Vagina (tissue), 2 donors: Measurements from ENCODE around the gene MRTO4. TPM values are rescaled to one million over a fixed set of nuclear protein-coding genes. Genes with fewer than 3 reads are reported as not detected.
"Not testable (repeated sequence)": the region's sequence is repeated elsewhere in the genome, so short reads cannot be mapped to it uniquely, and the experiment has no call there.

ENCODE experiments used
- DNase-seq, 2 donors: peaks; one replicate each; pipeline ENCODE4 v3.0.0-alpha.2; 2017; ENCODE audit errors: extremely low spot score in 2 of 2
- H3K27ac ChIP-seq: fragments of 200-600 bp; sonication (generic); one replicate; pipeline ENCODE4 v1.5.1; 2019
- H3K27me3 ChIP-seq: fragments of 200-600 bp; sonication (generic); one replicate; pipeline ENCODE4 v1.5.1; 2019
- H3K36me3 ChIP-seq, 2 donors: fragments of 200-600 bp; sonication (generic); one replicate each; pipeline ENCODE4 v1.5.1; 2017 to 2019
- H3K4me1 ChIP-seq: fragments of 200-600 bp; sonication (generic); one replicate; pipeline ENCODE4 v1.5.1; 2019
- H3K4me3 ChIP-seq, 2 donors: fragments of 200-600 bp; sonication (generic); 1 replicate in 1 of 2; 2 replicates in 1 of 2; pipeline ENCODE4 v1.5.1; 2016 to 2019
- H3K9me3 ChIP-seq: fragments of 200-600 bp; sonication (generic); one replicate; pipeline ENCODE4 v1.5.1; 2019
- CTCF ChIP-seq, 3 experiments: fragments of 450-650 bp in 2 of 3; fragments of 200-600 bp in 1 of 3; sonication (generic) in 1 of 3; IDR thresholded peaks; one replicate each; pipeline ENCODE4 v1.5.1; 2017 to 2019; ENCODE audit warnings: antibody characterized with exemption in 3 of 3, mild to moderate bottlenecking in 2 of 3, moderate library complexity in 2 of 3
- POLR2A ChIP-seq, 2 donors: fragments of 450-650 bp; IDR thresholded peaks; one replicate each; pipeline ENCODE4 v1.6.1; 2017; ENCODE audit warnings: antibody characterized with exemption in 2 of 2, mild to moderate bottlenecking in 2 of 2, moderate library complexity in 2 of 2
- POLR2AphosphoS5 ChIP-seq, 2 donors: sonication (generic); formaldehyde crosslinking; IDR thresholded peaks; one replicate each; pipeline ENCODE4 v1.9.0; 2017; ENCODE audit warnings: antibody characterized with exemption in 2 of 2, mild to moderate bottlenecking in 2 of 2, low read depth in 1 of 2; ENCODE audit not compliant: insufficient read depth in 1 of 2
- intact Hi-C: fragments of 100-400 bp; cut with DNase I; formaldehyde crosslinking; loops from one replicate; pipeline ENCODE4 v1.15.1; 2023
- total RNA-seq: library from RNA; depleted of rRNA; stranded (reverse); fragments of >200 nt; gene quantifications from one replicate; pipeline ENCODE4 v1.2.3, GENCODE V29; 2016

The MRTO4 gene
- total RNA-seq, 1 donor from 2014 or later, result 19.2 TPM

- TF ChIP-seq POLR2AphosphoS5 (IDR thresholded peaks at IDR 0.05; ENCODE audit: insufficient read depth in 1 of 2, low read depth in 1 of 2) (no peak), CTCF (IDR thresholded peaks at IDR 0.05) (no peak), POLR2A (IDR thresholded peaks at IDR 0.05) (no peak)
- intact Hi-C loops, result no loop called here
Measured at GRCh38 chr1:19272064-19272463, 20.5 kb downstream of the MRTO4 start.

GRCh38 chr1:19273106-19273843, 21.7 kb downstream of the MRTO4 start:
- H3K4me1 ChIP-seq, result no peaks in the 10 kb centered on the region
- no peaks in the 10 kb centered on the region for H3K36me3 ChIP-seq
- intact Hi-C loops, result no loop called here
- no peak for DNase-seq
- H3K9me3 ChIP-seq, result no peaks in the 10 kb centered on the region
- no peaks in the 10 kb centered on the region for H3K27me3 ChIP-seq
- TF ChIP-seq POLR2A (IDR thresholded peaks at IDR 0.05) (no peak), CTCF (IDR thresholded peaks at IDR 0.05) (no peak), POLR2AphosphoS5 (IDR thresholded peaks at IDR 0.05; ENCODE audit: insufficient read depth in 1 of 2, low read depth in 1 of 2) (no peak)
- no peak overlapping the region for H3K27ac ChIP-seq
- H3K4me3 ChIP-seq, result no peak overlapping the region

More at GRCh38 chr1:19272064-19272463, 20.5 kb downstream of the MRTO4 start:
- no peak overlapping the region for H3K27ac ChIP-seq
- no peak overlapping the region for H3K4me3 ChIP-seq
- H3K36me3 ChIP-seq, result no peaks in the 10 kb centered on the region
- H3K27me3 ChIP-seq, result no peaks in the 10 kb centered on the region
- no peaks in the 10 kb centered on the region for H3K4me1 ChIP-seq
- no peak for DNase-seq
- H3K9me3 ChIP-seq, result no peaks in the 10 kb centered on the region

- H3K4me3 ChIP-seq, result peak overlapping the region; percentile 4 to 13
- H3K27me3 ChIP-seq, H3K36me3 ChIP-seq, DNase-seq, H3K27ac ChIP-seq, intact Hi-C loops, H3K4me1 ChIP-seq, H3K9me3 ChIP-seq: not testable (repeated sequence)
Measured at GRCh38 chr1:19273844-19274531, 22.4 kb downstream of the MRTO4 start.

- Histone ChIP-seq H3K9me3 (no peaks in the 10 kb centered on the region), H3K4me3 (no peak overlapping the region), H3K27me3 (no peaks in the 10 kb centered on the region), H3K27ac (no peak overlapping the region), H3K4me1 (no peaks in the 10 kb centered on the region), H3K36me3 (no peaks in the 10 kb centered on the region)
- intact Hi-C loops, result no loop called here
- no peak for DNase-seq
- TF ChIP-seq POLR2AphosphoS5 (IDR thresholded peaks at IDR 0.05; ENCODE audit: insufficient read depth in 1 of 2, low read depth in 1 of 2), result no peak
- TF ChIP-seq CTCF (IDR thresholded peaks at IDR 0.05), result no peak
- TF ChIP-seq POLR2A (IDR thresholded peaks at IDR 0.05), result no peak
Measured at GRCh38 chr1:19274636-19275035, 23.0 kb downstream of the MRTO4 start.

- intact Hi-C loops, result no loop called here
- Histone ChIP-seq H3K36me3 (no peaks in the 10 kb centered on the region), H3K27ac (no peak overlapping the region), H3K9me3 (no peaks in the 10 kb centered on the region), H3K27me3 (no peaks in the 10 kb centered on the region), H3K4me1 (peaks cover under 1% of the 10 kb centered on the region), H3K4me3 (no peak overlapping the region)
- TF ChIP-seq POLR2AphosphoS5 (IDR thresholded peaks at IDR 0.05; ENCODE audit: insufficient read depth in 1 of 2, low read depth in 1 of 2), result no peak
- no peak for TF ChIP-seq POLR2A (IDR thresholded peaks at IDR 0.05)
- no peak for TF ChIP-seq CTCF (IDR thresholded peaks at IDR 0.05)
- DNase-seq, result no peak
Measured at GRCh38 chr1:19283891-19284290, 32.3 kb downstream of the MRTO4 start.
